Measurements from ENCODE around the gene BSND. TPM values are rescaled to one million over a fixed set of nuclear protein-coding genes. Genes with fewer than 3 reads are reported as not detected.

The BSND gene
- total RNA-seq, 4 donors from 2014 or later: not detected

DNA sequence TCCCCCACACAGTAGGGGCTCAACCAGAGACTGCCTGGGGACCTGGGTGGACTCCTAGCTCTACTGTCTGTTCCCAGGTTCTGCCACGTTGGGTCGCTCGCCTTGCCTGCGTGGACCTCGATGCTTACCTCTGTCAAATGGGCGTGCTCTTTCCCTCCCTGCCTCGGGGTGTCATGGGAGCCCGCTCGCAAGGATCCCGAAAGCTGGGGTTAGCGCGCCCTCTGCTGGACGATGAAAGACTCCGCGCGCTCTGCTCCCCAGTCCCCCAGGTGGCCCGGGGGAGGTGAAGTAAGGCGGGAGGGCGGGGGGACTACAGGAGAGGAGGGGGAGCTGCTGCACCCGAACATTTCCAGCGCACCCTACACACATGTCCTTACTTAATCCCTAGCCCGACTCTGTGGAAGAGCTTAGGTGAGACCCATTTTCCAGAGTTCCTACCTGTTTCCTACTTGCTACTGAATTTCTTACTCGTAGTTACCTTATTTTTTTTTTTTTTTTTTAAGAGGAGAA, 2.3 kb upstream of the BSND start:
- H3K27me3 ChIP-seq: peaks cover 0 to 59% of the 10 kb centered on the region in 2 donors
- no peak overlapping the region for H3K4me3 ChIP-seq
- peak; percentile 21 to 50 for DNase-seq (ENCODE audit: low spot score in 2 of 2)

DNA sequence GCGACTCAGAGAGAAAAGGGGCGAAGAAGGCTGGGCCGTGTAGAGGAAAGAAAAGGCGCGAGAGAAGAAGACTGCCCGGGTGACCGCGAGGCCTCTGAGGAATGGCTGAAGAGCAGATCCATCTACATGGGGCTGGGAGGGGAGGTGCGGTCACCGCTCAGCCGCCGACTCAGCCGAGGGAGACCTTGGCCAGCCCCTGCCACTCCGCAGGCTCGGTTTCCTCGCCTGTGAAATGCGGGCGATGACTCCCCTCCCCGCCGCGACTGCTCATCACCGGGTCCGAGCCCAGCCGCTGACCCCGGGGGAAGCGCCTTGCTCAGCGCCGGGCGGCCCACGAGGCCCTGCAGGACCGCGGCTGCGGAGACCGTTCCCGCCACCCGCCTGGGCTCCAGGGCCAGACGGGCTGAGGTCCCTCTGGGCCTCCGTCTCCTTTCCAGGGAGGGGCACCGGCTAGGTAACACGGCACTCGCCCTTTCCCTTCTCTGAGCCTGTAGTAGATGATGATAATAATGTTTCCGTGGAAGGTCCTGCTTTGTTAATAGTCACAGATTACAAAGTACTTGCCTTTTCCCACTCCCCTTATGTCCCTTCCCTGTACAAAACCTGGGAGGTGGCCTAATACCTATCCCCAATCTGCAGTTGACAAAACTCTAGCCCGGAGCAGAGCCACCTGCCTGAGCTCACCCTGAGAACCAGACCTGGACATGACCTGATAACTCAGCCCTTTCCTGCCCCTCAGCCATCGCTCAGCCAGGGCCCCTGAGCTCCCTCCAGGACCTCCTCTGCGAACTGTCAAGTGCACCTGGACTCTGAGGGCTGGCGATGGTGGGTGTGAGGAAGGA, 1.6 kb upstream of the BSND start:
- DNase-seq (ENCODE audit: low spot score in 2 of 2): no peak
- Histone ChIP-seq H3K9me3 (no peaks in the 10 kb centered on the region), H3K4me1 (peaks cover 0 to 11% (median 7%) of the 10 kb centered on the region in 4 donors), H3K27me3 (peaks cover 0 to 59% of the 10 kb centered on the region in 2 donors), H3K36me3 (no peaks in the 10 kb centered on the region), H3K27ac (no peak overlapping the region), H3K4me3 (no peak overlapping the region)
- TF ChIP-seq EP300 (IDR thresholded peaks at IDR 0.05): no peak
- TF ChIP-seq POLR2A (IDR thresholded peaks at IDR 0.05): no peak
- TF ChIP-seq, protein P1, sequence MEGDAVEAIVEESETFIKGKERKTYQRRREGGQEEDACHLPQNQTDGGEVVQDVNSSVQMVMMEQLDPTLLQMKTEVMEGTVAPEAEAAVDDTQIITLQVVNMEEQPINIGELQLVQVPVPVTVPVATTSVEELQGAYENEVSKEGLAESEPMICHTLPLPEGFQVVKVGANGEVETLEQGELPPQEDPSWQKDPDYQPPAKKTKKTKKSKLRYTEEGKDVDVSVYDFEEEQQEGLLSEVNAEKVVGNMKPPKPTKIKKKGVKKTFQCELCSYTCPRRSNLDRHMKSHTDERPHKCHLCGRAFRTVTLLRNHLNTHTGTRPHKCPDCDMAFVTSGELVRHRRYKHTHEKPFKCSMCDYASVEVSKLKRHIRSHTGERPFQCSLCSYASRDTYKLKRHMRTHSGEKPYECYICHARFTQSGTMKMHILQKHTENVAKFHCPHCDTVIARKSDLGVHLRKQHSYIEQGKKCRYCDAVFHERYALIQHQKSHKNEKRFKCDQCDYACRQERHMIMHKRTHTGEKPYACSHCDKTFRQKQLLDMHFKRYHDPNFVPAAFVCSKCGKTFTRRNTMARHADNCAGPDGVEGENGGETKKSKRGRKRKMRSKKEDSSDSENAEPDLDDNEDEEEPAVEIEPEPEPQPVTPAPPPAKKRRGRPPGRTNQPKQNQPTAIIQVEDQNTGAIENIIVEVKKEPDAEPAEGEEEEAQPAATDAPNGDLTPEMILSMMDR (IDR thresholded peaks at IDR 0.05): no peak
- WGBS, 2 donors: 10 to 18% methylated on average over 34 to 45 of the region's 46 CpGs

More for the DNA sequence above, 2.3 kb upstream of the BSND start:
- H3K27ac ChIP-seq: no peak overlapping the region
- 7 to 8% methylated on average over 23 of the region's 23 CpGs for WGBS, 2 donors
- no peaks in the 10 kb centered on the region for H3K9me3 ChIP-seq
- H3K4me1 ChIP-seq: peaks cover 0 to 11% (median 7%) of the 10 kb centered on the region in 4 donors
- TF ChIP-seq POLR2A (IDR thresholded peaks at IDR 0.05): no peak
- TF ChIP-seq, protein P1 (IDR thresholded peaks at IDR 0.05): peak; percentile 58 to 83 (median 69)
- H3K36me3 ChIP-seq: no peaks in the 10 kb centered on the region

DNA sequence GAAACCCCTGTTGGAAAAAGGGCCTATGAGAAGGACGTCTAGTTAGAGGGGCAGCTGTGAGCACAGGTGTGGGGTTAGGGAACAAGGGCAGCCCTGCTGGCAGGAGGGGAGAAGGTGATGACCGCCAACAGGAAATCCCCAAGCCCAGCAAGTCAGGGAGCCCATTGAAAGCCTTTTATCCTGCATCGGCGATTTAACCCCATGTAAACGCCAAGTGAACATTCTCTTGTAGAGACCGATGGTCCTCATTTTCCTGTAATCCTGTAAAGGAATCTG, 1.1 kb upstream of the BSND start:
- H3K4me3 ChIP-seq: no peak overlapping the region

DNA sequence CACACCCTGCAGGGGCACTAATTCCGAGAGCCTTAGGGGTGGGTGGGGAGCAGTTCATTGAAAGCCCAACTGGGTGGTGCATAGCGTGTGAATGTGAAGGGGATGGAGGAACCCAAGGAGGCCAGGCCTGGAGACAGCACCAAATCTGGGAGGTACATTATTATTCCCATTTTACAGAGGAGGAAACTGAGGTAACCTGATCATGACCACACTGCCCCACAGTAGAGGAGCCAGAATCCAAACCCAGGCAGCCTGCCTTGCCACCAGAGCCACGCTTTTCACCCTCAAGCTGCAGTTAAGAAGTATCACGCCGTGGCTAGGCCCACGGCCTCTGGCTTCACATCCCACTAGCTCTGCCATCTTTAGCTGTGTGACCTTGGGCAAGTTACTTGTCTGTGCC, 633 bp upstream of the BSND start:
- no peak for DNase-seq (ENCODE audit: low spot score in 2 of 2)
- WGBS, 2 donors: 75 to 91% methylated on average over 1 to 6 of the region's 6 CpGs
- TF ChIP-seq, protein P1 (IDR thresholded peaks at IDR 0.05): no peak
- H3K9me3 ChIP-seq: no peaks in the 10 kb centered on the region
- H3K4me1 ChIP-seq: peaks cover 0 to 11% (median 7%) of the 10 kb centered on the region in 4 donors
- no peaks in the 10 kb centered on the region for H3K36me3 ChIP-seq
- H3K4me3 ChIP-seq: no peak overlapping the region
- no peak overlapping the region for H3K27ac ChIP-seq
- peaks cover 0 to 59% of the 10 kb centered on the region in 2 donors for H3K27me3 ChIP-seq

More for the DNA sequence above, 1.1 kb upstream of the BSND start:
- Histone ChIP-seq H3K9me3 (no peaks in the 10 kb centered on the region), H3K27me3 (peaks cover 0 to 59% of the 10 kb centered on the region in 2 donors), H3K36me3 (no peaks in the 10 kb centered on the region), H3K27ac (no peak overlapping the region), H3K4me1 (peaks cover 0 to 11% (median 7%) of the 10 kb centered on the region in 4 donors)
- DNase-seq (ENCODE audit: low spot score in 2 of 2): no peak
- WGBS, 2 donors: 55 to 72% methylated on average over 6 of the region's 6 CpGs
- TF ChIP-seq EP300 (IDR thresholded peaks at IDR 0.05) (no peak), POLR2A (IDR thresholded peaks at IDR 0.05) (no peak)
- TF ChIP-seq, protein P1 (IDR thresholded peaks at IDR 0.05): no peak
